GM21619 (cell line): ENCODE data around the gene C1orf115.
"Not testable (repeated sequence)": the region's sequence is repeated elsewhere in the genome, so short reads cannot be mapped to it uniquely, and the experiment has no call there.

Experiments used
- ATAC-seq: cut with Tn5 transposase; IDR thresholded peaks from one replicate; pipeline ENCODE4 v1.9.1; 2021; ENCODE audit not compliant: unreplicated experiment

Gene C1orf115

GRCh38 chr1:220692436-220693228, 2.5 kb downstream of the C1orf115 start:
- ATAC-seq: no peak

- ATAC-seq: no peak
Observed at GRCh38 chr1:220694866-220695382, 4.8 kb downstream of the C1orf115 start.

GRCh38 chr1:220695426-220695825, 5.3 kb downstream of the C1orf115 start:
- no peak for ATAC-seq

GRCh38 chr1:220696226-220696862, 6.2 kb downstream of the C1orf115 start:
- no peak for ATAC-seq

GRCh38 chr1:220696863-220697231, 6.7 kb downstream of the C1orf115 start:
- no peak for ATAC-seq

- no peak for ATAC-seq
Observed at GRCh38 chr1:220697326-220697725, 7.2 kb downstream of the C1orf115 start.

GRCh38 chr1:220698607-220699016, 8.4 kb downstream of the C1orf115 start:
- ATAC-seq: no peak

GRCh38 chr1:220699044-220699443, 8.9 kb downstream of the C1orf115 start:
- no peak for ATAC-seq

GRCh38 chr1:220700556-220701179, 10.5 kb downstream of the C1orf115 start:
- no peak for ATAC-seq

GRCh38 chr1:220701974-220702373, 11.8 kb downstream of the C1orf115 start:
- ATAC-seq: no peak

GRCh38 chr1:220702733-220703270, 12.6 kb downstream of the C1orf115 start:
- ATAC-seq: no peak

GRCh38 chr1:220703305-220703704, 13.1 kb downstream of the C1orf115 start:
- ATAC-seq: no peak

- no peak for ATAC-seq
Observed at GRCh38 chr1:220705782-220706181, 15.6 kb downstream of the C1orf115 start.

GRCh38 chr1:220706480-220706879, 16.3 kb downstream of the C1orf115 start:
- ATAC-seq: no peak

GRCh38 chr1:220707160-220707559, 17.0 kb downstream of the C1orf115 start:
- no peak for ATAC-seq

- no peak for ATAC-seq
Observed at GRCh38 chr1:220708244-220708643, 18.1 kb downstream of the C1orf115 start.

GRCh38 chr1:220708936-220709801, 19.0 kb downstream of the C1orf115 start:
- ATAC-seq: no peak

GRCh38 chr1:220710333-220710732, 20.2 kb downstream of the C1orf115 start:
- ATAC-seq: no peak

- ATAC-seq: peak; percentile 74
Observed at GRCh38 chr1:220711056-220711809, 21.1 kb downstream of the C1orf115 start.

- not testable (repeated sequence) for ATAC-seq
Observed at GRCh38 chr1:220715986-220716385, 25.8 kb downstream of the C1orf115 start.
